ENCODE measurements around the gene NUBPL.
"Not testable (repeated sequence)": the region's sequence is repeated elsewhere in the genome, so short reads cannot be mapped to it uniquely, and the experiment has no call there.

The NUBPL gene

GRCh38 chr14:31777312-31777711 lies 216.1 kb downstream of the NUBPL start:
- Histone ChIP-seq H3K27ac (ENCODE audit: low read length) (no peak overlapping the region), H3K9me3 (ENCODE audit: control insufficient read depth, low read depth, low read length) (peaks cover 32% of the 10 kb centered on the region), H3K4me1 (ENCODE audit: control insufficient read depth, low read depth, low read length) (no peaks in the 10 kb centered on the region), H3K4me3 (ENCODE audit: low read length) (no peak overlapping the region), H3K36me3 (ENCODE audit: control insufficient read depth, low read depth, low read length) (no peaks in the 10 kb centered on the region), H3K9ac (ENCODE audit: low read length) (no peak overlapping the region), H3K27me3 (ENCODE audit: control insufficient read depth, insufficient read depth, low read length) (no peaks in the 10 kb centered on the region)

- H3K9me3 ChIP-seq (ENCODE audit: control insufficient read depth, low read depth, low read length), result peaks cover 39% of the 10 kb centered on the region
- H3K4me1 ChIP-seq (ENCODE audit: control insufficient read depth, low read depth, low read length), result no peaks in the 10 kb centered on the region
- H3K27me3 ChIP-seq (ENCODE audit: control insufficient read depth, insufficient read depth, low read length), result no peaks in the 10 kb centered on the region
- no peak overlapping the region for H3K4me3 ChIP-seq (ENCODE audit: low read length)
- H3K36me3 ChIP-seq (ENCODE audit: control insufficient read depth, low read depth, low read length), result no peaks in the 10 kb centered on the region
- no peak overlapping the region for H3K27ac ChIP-seq (ENCODE audit: low read length)
- H3K9ac ChIP-seq (ENCODE audit: low read length), result no peak overlapping the region
These were observed 220.4 kb downstream of the NUBPL start for GRCh38 chr14:31781578-31781977.

DNA sequence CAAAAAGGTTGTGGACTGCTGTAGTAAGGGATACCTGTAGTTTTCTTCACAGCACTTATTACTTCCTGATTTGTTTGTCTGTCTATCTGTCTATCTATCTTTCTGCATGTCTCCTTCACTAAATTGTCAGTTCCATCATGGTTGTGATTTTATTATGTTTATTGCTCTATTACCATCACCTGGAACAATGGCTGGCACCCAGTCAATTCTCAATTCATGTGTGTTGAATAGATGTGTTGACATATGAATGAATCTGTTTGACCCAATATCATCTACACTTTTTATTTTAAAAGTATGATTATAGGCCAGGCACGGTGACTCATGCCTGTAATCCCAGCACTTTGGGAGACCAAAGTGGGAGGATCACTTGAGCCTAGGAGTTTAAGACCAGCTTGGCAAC lies 224.4 kb downstream of the NUBPL start:
- Histone ChIP-seq H3K9ac (ENCODE audit: low read length) (no peak overlapping the region), H3K27ac (ENCODE audit: low read length) (no peak overlapping the region), H3K4me1 (ENCODE audit: control insufficient read depth, low read depth, low read length) (no peaks in the 10 kb centered on the region), H3K9me3 (ENCODE audit: control insufficient read depth, low read depth, low read length) (peaks cover 28% of the 10 kb centered on the region), H3K4me3 (ENCODE audit: low read length) (no peak overlapping the region), H3K36me3 (ENCODE audit: control insufficient read depth, low read depth, low read length) (no peaks in the 10 kb centered on the region), H3K27me3 (ENCODE audit: control insufficient read depth, insufficient read depth, low read length) (no peaks in the 10 kb centered on the region)

GRCh38 chr14:31787377-31787776 lies 226.2 kb downstream of the NUBPL start:
- Histone ChIP-seq H3K4me3 (ENCODE audit: low read length) (no peak overlapping the region), H3K27ac (ENCODE audit: low read length) (no peak overlapping the region), H3K36me3 (ENCODE audit: control insufficient read depth, low read depth, low read length) (no peaks in the 10 kb centered on the region), H3K9ac (ENCODE audit: low read length) (no peak overlapping the region), H3K4me1 (ENCODE audit: control insufficient read depth, low read depth, low read length) (no peaks in the 10 kb centered on the region), H3K9me3 (ENCODE audit: control insufficient read depth, low read depth, low read length) (peaks cover 14% of the 10 kb centered on the region), H3K27me3 (ENCODE audit: control insufficient read depth, insufficient read depth, low read length) (no peaks in the 10 kb centered on the region)

DNA sequence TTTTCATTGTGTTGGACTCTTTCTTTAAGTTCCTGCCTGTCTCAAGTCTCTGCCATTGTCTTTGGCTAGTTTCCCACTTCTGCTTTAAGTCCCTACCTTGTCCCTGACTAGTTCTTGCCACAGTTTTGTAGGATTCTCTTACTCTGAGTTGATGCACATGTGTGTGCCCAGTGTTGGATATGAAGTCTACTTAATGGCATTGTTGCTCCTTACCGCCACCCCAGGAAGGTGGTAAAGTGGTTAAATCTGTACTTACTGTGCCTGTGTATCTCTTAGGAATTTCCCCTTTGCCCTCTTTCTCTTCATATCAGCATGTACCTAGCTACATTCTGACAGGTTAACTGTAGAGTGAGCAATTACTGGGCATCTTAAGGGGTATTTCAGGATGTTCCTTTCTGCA lies 227.1 kb downstream of the NUBPL start:
- H3K36me3 ChIP-seq (ENCODE audit: control insufficient read depth, low read depth, low read length), result no peaks in the 10 kb centered on the region

GRCh38 chr14:31792726-31793125 lies 231.5 kb downstream of the NUBPL start:
- H3K36me3 ChIP-seq (ENCODE audit: control insufficient read depth, low read depth, low read length), result no peaks in the 10 kb centered on the region
- no peaks in the 10 kb centered on the region for H3K4me1 ChIP-seq (ENCODE audit: control insufficient read depth, low read depth, low read length)
- H3K27ac ChIP-seq (ENCODE audit: low read length), result no peak overlapping the region
- no peak overlapping the region for H3K9ac ChIP-seq (ENCODE audit: low read length)
- H3K27me3 ChIP-seq (ENCODE audit: control insufficient read depth, insufficient read depth, low read length), result no peaks in the 10 kb centered on the region
- H3K4me3 ChIP-seq (ENCODE audit: low read length), result no peak overlapping the region
- H3K9me3 ChIP-seq (ENCODE audit: control insufficient read depth, low read depth, low read length), result no peaks in the 10 kb centered on the region

More for the DNA sequence above, 227.1 kb downstream of the NUBPL start:
- Histone ChIP-seq H3K4me3 (ENCODE audit: low read length) (no peak overlapping the region), H3K27ac (ENCODE audit: low read length) (no peak overlapping the region), H3K4me1 (ENCODE audit: control insufficient read depth, low read depth, low read length) (no peaks in the 10 kb centered on the region), H3K9ac (ENCODE audit: low read length) (no peak overlapping the region), H3K27me3 (ENCODE audit: control insufficient read depth, insufficient read depth, low read length) (no peaks in the 10 kb centered on the region), H3K9me3 (ENCODE audit: control insufficient read depth, low read depth, low read length) (peaks cover 9% of the 10 kb centered on the region)

DNA sequence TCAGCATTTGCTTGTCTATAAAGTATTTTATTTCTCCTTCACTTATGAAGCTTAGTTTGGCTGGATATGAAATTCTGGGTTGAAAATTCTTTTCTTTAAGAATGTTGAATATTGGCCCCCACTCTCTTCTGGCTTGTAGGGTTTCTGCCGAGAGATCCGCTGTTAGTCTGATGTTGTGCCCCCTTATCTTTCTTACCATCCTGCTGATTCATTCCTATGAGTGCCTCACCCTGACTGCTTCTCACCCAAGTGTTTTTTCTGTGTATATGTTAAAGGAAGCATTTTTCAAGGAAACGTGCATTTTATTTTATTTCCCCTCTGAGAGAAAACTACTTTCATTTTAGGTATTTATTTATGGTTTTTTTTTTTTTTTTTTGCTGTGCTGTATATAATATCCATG lies 236.7 kb downstream of the NUBPL start:
- not testable (repeated sequence) for H3K27ac ChIP-seq (ENCODE audit: low read length); H3K4me3 ChIP-seq (ENCODE audit: low read length); H3K27me3 ChIP-seq (ENCODE audit: control insufficient read depth, insufficient read depth, low read length); H3K9me3 ChIP-seq (ENCODE audit: control insufficient read depth, low read depth, low read length); H3K4me1 ChIP-seq (ENCODE audit: control insufficient read depth, low read depth, low read length); H3K36me3 ChIP-seq (ENCODE audit: control insufficient read depth, low read depth, low read length); H3K9ac ChIP-seq (ENCODE audit: low read length)

DNA sequence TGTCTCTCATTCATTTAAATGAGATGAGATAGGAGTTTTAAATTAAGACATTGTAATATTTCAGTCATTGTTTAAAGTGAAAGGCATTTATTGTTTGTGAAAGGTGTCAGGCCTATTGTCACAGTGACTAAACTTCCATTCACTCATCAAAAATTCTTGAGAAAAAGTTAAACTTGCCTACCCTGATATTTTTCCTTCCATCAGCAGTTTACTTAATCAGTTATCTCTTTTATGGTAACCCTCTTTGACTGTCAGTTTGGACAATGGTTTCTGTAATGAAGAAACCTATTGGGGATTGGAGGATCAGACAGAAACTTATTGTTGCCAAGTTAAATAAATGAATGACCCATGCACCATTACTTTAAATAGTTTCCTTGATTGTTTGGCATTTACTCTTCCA lies 241.6 kb downstream of the NUBPL start:
- H3K4me3 ChIP-seq (ENCODE audit: low read length), result no peak overlapping the region
- H3K4me1 ChIP-seq (ENCODE audit: control insufficient read depth, low read depth, low read length), result no peaks in the 10 kb centered on the region
- H3K9me3 ChIP-seq (ENCODE audit: control insufficient read depth, low read depth, low read length), result no peaks in the 10 kb centered on the region
- no peak overlapping the region for H3K27ac ChIP-seq (ENCODE audit: low read length)
- H3K27me3 ChIP-seq (ENCODE audit: control insufficient read depth, insufficient read depth, low read length), result no peaks in the 10 kb centered on the region
- H3K9ac ChIP-seq (ENCODE audit: low read length), result no peak overlapping the region
- H3K36me3 ChIP-seq (ENCODE audit: control insufficient read depth, low read depth, low read length), result no peaks in the 10 kb centered on the region

GRCh38 chr14:31806249-31806648 lies 245.0 kb downstream of the NUBPL start:
- H3K4me3 ChIP-seq (ENCODE audit: low read length), result no peak overlapping the region
- H3K9me3 ChIP-seq (ENCODE audit: control insufficient read depth, low read depth, low read length), result no peaks in the 10 kb centered on the region
- H3K9ac ChIP-seq (ENCODE audit: low read length), result no peak overlapping the region
- H3K36me3 ChIP-seq (ENCODE audit: control insufficient read depth, low read depth, low read length), result no peaks in the 10 kb centered on the region
- no peaks in the 10 kb centered on the region for H3K4me1 ChIP-seq (ENCODE audit: control insufficient read depth, low read depth, low read length)
- H3K27me3 ChIP-seq (ENCODE audit: control insufficient read depth, insufficient read depth, low read length), result no peaks in the 10 kb centered on the region
- H3K27ac ChIP-seq (ENCODE audit: low read length), result no peak overlapping the region

DNA sequence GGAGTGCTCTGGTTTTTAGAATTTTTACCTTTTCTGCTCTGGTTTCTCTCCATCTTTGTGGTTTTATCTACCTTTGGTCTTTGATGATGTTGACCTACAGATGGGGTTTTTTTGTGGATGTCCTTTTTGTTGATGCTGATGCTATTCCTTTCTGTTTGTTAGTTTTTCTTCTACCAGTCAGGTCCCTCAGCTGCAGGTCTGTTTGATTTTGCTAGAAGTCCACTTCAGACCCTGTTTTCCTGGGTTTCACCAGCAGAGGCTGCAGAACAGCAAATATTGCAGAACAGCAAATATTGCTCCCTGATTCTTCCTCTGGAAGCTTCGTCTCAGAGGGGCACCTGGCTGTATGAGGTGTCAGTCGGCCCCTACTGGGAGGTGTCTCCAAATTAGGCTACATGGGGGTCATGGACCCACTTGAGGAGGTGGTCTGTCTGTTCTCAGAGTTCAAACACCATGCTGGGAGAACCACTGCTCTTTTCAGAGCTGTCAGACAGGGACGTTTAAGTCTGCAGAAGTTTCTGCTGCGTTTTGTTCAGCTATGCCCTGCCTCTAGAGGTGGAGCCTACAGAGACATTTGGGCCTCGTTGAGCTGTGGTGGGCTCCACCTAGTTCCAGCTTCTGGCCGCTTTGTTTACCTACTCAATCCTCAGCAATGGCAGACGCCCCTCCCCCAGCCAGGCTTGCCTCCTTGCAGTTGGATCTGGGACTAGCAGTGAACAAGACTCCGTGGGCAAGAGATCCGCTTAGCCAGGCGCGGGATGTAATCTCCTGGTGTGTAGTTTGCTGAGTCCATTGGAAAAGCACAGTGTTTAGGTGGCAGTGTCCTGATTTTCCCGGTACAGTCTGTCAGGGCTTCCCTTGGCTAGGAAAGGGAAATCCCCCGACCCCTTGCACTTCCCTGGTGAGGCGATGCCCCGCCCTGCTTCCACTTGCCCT lies 250.8 kb downstream of the NUBPL start:
- not testable (repeated sequence) for H3K27ac ChIP-seq (ENCODE audit: low read length); H3K4me3 ChIP-seq (ENCODE audit: low read length); H3K27me3 ChIP-seq (ENCODE audit: control insufficient read depth, insufficient read depth, low read length); H3K9ac ChIP-seq (ENCODE audit: low read length); H3K4me1 ChIP-seq (ENCODE audit: control insufficient read depth, low read depth, low read length); H3K9me3 ChIP-seq (ENCODE audit: control insufficient read depth, low read depth, low read length); H3K36me3 ChIP-seq (ENCODE audit: control insufficient read depth, low read depth, low read length)

GRCh38 chr14:31813724-31814490 lies 252.7 kb downstream of the NUBPL start:
- not testable (repeated sequence) for H3K27ac ChIP-seq (ENCODE audit: low read length); H3K4me1 ChIP-seq (ENCODE audit: control insufficient read depth, low read depth, low read length); H3K36me3 ChIP-seq (ENCODE audit: control insufficient read depth, low read depth, low read length); H3K4me3 ChIP-seq (ENCODE audit: low read length); H3K9ac ChIP-seq (ENCODE audit: low read length); H3K27me3 ChIP-seq (ENCODE audit: control insufficient read depth, insufficient read depth, low read length); H3K9me3 ChIP-seq (ENCODE audit: control insufficient read depth, low read depth, low read length)
